Measurements from ENCODE around the gene IRGQ.
A peak's percentile ranks its signal among the peaks of the same experiment; 100 is the strongest.

The IRGQ gene, protein sequence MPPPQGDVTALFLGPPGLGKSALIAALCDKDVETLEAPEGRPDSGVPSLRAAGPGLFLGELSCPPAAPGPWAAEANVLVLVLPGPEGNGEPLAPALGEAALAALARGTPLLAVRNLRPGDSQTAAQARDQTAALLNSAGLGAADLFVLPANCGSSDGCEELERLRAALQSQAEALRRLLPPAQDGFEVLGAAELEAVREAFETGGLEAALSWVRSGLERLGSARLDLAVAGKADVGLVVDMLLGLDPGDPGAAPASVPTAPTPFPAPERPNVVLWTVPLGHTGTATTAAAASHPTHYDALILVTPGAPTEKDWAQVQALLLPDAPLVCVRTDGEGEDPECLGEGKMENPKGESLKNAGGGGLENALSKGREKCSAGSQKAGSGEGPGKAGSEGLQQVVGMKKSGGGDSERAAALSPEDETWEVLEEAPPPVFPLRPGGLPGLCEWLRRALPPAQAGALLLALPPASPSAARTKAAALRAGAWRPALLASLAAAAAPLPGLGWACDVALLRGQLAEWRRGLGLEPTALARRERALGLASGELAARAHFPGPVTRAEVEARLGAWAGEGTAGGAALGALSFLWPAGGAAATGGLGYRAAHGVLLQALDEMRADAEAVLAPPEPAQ

GRCh38 chr19:43595999-43596841 lies at the start of gene IRGQ, which contains the start of gene ZNF576:
TSS of gene IRGQ (minus strand) at chr19:43596134. CDS start at chr19:43595338, 796 bp downstream.
TSS of gene ZNF576 (plus strand) at chr19:43596595. CDS start at chr19:43597109, 514 bp downstream.
- H3K9ac ChIP-seq (ENCODE audit: low read depth in 1 of 2, low read length in 2 of 2) = peak within 1 kb of the TSS; percentile 93 to 95
- H3K27ac ChIP-seq (ENCODE audit: low read depth, low read length) = peak within 1 kb of the TSS; percentile 91
- no peaks in the 10 kb centered on the region for H3K9me3 ChIP-seq (ENCODE audit: control insufficient read depth in 1 of 2, low read length in 2 of 2)
- peak within 1 kb of the TSS; percentile 81 to 99 for H3K4me3 ChIP-seq (ENCODE audit: low read depth in 1 of 2, low read length in 2 of 2)
- H3K27me3 ChIP-seq (ENCODE audit: control insufficient read depth in 1 of 2, insufficient read depth in 2 of 2, low read length in 2 of 2) = no peaks in the 10 kb centered on the region
- peaks cover 12 to 40% of the 10 kb centered on the region in 2 donors for H3K36me3 ChIP-seq (ENCODE audit: control insufficient read depth in 1 of 2, insufficient read depth in 2 of 2, low read length in 2 of 2)
- H3K4me1 ChIP-seq (ENCODE audit: control insufficient read depth in 1 of 2, insufficient read depth in 2 of 2, low read length in 2 of 2) = peaks cover 28 to 32% of the 10 kb centered on the region in 2 donors

DNA sequence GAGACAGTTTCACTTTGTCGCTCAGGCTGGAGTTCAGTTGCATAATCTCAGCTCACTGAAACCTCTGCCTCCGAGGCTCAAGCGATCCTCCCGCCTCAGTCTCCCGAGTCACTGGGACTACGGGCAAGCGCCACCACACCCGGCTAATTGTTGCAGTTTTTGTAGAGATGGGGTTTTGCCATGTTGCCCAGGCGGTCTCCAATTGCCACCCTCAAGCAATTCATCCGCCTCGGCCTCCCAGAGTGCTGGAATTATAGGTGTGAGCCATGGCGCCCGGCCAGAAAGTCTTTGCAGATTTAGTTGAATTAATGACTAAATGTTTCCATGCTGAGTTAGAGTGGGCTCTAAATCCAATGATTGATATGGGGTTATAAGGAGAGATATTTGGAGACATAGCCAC lies 48.2 kb upstream of the IRGQ start:
- Histone ChIP-seq H3K9me3 (ENCODE audit: control insufficient read depth in 1 of 2, low read length in 2 of 2) (no peaks in the 10 kb centered on the region), H3K4me3 (ENCODE audit: low read depth in 1 of 2, low read length in 2 of 2) (no peak overlapping the region), H3K36me3 (ENCODE audit: control insufficient read depth in 1 of 2, insufficient read depth in 2 of 2, low read length in 2 of 2) (peaks cover 7 to 8% of the 10 kb centered on the region in 2 donors), H3K4me1 (ENCODE audit: control insufficient read depth in 1 of 2, insufficient read depth in 2 of 2, low read length in 2 of 2) (peaks cover 0 to 8% of the 10 kb centered on the region in 2 donors), H3K27me3 (ENCODE audit: control insufficient read depth in 1 of 2, insufficient read depth in 2 of 2, low read length in 2 of 2) (peaks cover 5% of the 10 kb centered on the region in 2 donors), H3K9ac (ENCODE audit: low read depth in 1 of 2, low read length in 2 of 2) (no peak overlapping the region), H3K27ac (ENCODE audit: low read depth, low read length) (no peak overlapping the region)

DNA sequence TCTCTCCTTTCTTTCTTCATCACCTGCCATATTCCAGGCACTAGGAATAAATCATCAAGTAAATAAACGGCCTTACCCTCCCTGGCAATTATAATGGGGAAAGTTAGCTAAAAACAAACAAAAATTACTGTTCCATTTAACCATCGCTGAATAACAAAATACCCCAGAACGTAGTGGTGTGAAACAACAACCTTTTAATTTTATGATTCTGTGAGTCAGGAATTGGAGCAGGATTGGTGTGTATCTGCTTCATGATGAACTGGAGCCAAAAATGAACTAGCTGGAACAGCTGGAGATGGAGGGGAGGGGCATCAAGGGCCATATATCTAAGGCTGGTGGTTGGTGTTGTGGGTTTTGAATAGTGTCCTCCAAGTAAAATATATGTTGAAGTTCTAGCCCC lies 47.4 kb upstream of the IRGQ start:
- H3K27ac ChIP-seq (ENCODE audit: low read depth, low read length) = no peak overlapping the region
- H3K4me3 ChIP-seq (ENCODE audit: low read depth in 1 of 2, low read length in 2 of 2) = no peak overlapping the region
- H3K9ac ChIP-seq (ENCODE audit: low read depth in 1 of 2, low read length in 2 of 2) = no peak overlapping the region
- peaks cover 2 to 4% of the 10 kb centered on the region in 2 donors for H3K36me3 ChIP-seq (ENCODE audit: control insufficient read depth in 1 of 2, insufficient read depth in 2 of 2, low read length in 2 of 2)
- H3K27me3 ChIP-seq (ENCODE audit: control insufficient read depth in 1 of 2, insufficient read depth in 2 of 2, low read length in 2 of 2) = peaks cover 13 to 14% of the 10 kb centered on the region in 2 donors
- H3K9me3 ChIP-seq (ENCODE audit: control insufficient read depth in 1 of 2, low read length in 2 of 2) = no peaks in the 10 kb centered on the region
- H3K4me1 ChIP-seq (ENCODE audit: control insufficient read depth in 1 of 2, insufficient read depth in 2 of 2, low read length in 2 of 2) = peaks cover 0 to 11% of the 10 kb centered on the region in 2 donors

GRCh38 chr19:43642531-43642930 lies 46.6 kb upstream of the IRGQ start:
- Histone ChIP-seq H3K4me1 (ENCODE audit: control insufficient read depth in 1 of 2, insufficient read depth in 2 of 2, low read length in 2 of 2) (peaks cover 0 to 11% of the 10 kb centered on the region in 2 donors), H3K27me3 (ENCODE audit: control insufficient read depth in 1 of 2, insufficient read depth in 2 of 2, low read length in 2 of 2) (peaks cover 17 to 18% of the 10 kb centered on the region in 2 donors), H3K27ac (ENCODE audit: low read depth, low read length) (no peak overlapping the region), H3K36me3 (ENCODE audit: control insufficient read depth in 1 of 2, insufficient read depth in 2 of 2, low read length in 2 of 2) (no peaks in the 10 kb centered on the region), H3K9me3 (ENCODE audit: control insufficient read depth in 1 of 2, low read length in 2 of 2) (no peaks in the 10 kb centered on the region), H3K4me3 (ENCODE audit: low read depth in 1 of 2, low read length in 2 of 2) (no peak overlapping the region), H3K9ac (ENCODE audit: low read depth in 1 of 2, low read length in 2 of 2) (no peak overlapping the region)

DNA sequence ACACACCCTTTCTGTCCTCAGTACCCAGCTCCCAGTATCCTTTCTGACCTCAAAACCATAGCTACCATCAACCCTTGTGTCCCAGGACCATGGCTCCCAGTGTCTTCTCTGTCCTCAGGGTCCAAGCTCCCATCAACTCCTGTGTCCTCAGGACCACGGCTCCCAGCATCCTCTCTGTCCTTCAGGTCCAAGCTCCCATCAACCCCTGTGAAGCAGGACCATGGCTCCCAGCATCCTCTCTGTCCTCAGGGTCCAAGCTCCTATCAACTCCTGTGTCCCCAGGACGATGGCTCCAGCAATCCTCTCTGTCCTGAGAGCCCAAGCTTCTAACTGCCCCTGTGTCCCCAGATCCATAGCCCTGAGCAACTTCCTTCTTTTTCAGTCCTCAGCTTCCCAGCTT lies 45.4 kb upstream of the IRGQ start:
- Histone ChIP-seq H3K4me3 (ENCODE audit: low read depth in 1 of 2, low read length in 2 of 2) (no peak overlapping the region), H3K4me1 (ENCODE audit: control insufficient read depth in 1 of 2, insufficient read depth in 2 of 2, low read length in 2 of 2) (peaks cover 0 to 11% of the 10 kb centered on the region in 2 donors), H3K9me3 (ENCODE audit: control insufficient read depth in 1 of 2, low read length in 2 of 2) (no peaks in the 10 kb centered on the region), H3K27me3 (ENCODE audit: control insufficient read depth in 1 of 2, insufficient read depth in 2 of 2, low read length in 2 of 2) (peaks cover 17 to 18% of the 10 kb centered on the region in 2 donors), H3K9ac (ENCODE audit: low read depth in 1 of 2, low read length in 2 of 2) (no peak overlapping the region), H3K27ac (ENCODE audit: low read depth, low read length) (no peak overlapping the region), H3K36me3 (ENCODE audit: control insufficient read depth in 1 of 2, insufficient read depth in 2 of 2, low read length in 2 of 2) (no peaks in the 10 kb centered on the region)

GRCh38 chr19:43640424-43640757 lies 44.5 kb upstream of the IRGQ start:
- H3K9me3 ChIP-seq (ENCODE audit: control insufficient read depth in 1 of 2, low read length in 2 of 2) = no peaks in the 10 kb centered on the region
- no peak overlapping the region for H3K27ac ChIP-seq (ENCODE audit: low read depth, low read length)
- peaks cover 0 to 11% of the 10 kb centered on the region in 2 donors for H3K4me1 ChIP-seq (ENCODE audit: control insufficient read depth in 1 of 2, insufficient read depth in 2 of 2, low read length in 2 of 2)
- H3K4me3 ChIP-seq (ENCODE audit: low read depth in 1 of 2, low read length in 2 of 2) = peak overlapping the region; percentile 75 to 78
- H3K9ac ChIP-seq (ENCODE audit: low read depth in 1 of 2, low read length in 2 of 2) = peak overlapping the region in 1 of 2 donors; percentile 63
- H3K27me3 ChIP-seq (ENCODE audit: control insufficient read depth in 1 of 2, insufficient read depth in 2 of 2, low read length in 2 of 2) = peaks cover 17 to 18% of the 10 kb centered on the region in 2 donors
- no peaks in the 10 kb centered on the region for H3K36me3 ChIP-seq (ENCODE audit: control insufficient read depth in 1 of 2, insufficient read depth in 2 of 2, low read length in 2 of 2)

GRCh38 chr19:43639519-43640423 lies 43.8 kb upstream of the IRGQ start, which contains the start of gene CADM4:
TSS of gene CADM4 (minus strand) at chr19:43639850. CDS start at chr19:43639790, 60 bp downstream.
- Histone ChIP-seq H3K9me3 (ENCODE audit: control insufficient read depth in 1 of 2, low read length in 2 of 2) (no peaks in the 10 kb centered on the region), H3K9ac (ENCODE audit: low read depth in 1 of 2, low read length in 2 of 2) (peak within 1 kb of the TSS in 1 of 2 donors; percentile 63), H3K27me3 (ENCODE audit: control insufficient read depth in 1 of 2, insufficient read depth in 2 of 2, low read length in 2 of 2) (peaks cover 17 to 18% of the 10 kb centered on the region in 2 donors), H3K4me3 (ENCODE audit: low read depth in 1 of 2, low read length in 2 of 2) (peak within 1 kb of the TSS; percentile 75 to 78), H3K36me3 (ENCODE audit: control insufficient read depth in 1 of 2, insufficient read depth in 2 of 2, low read length in 2 of 2) (no peaks in the 10 kb centered on the region), H3K4me1 (ENCODE audit: control insufficient read depth in 1 of 2, insufficient read depth in 2 of 2, low read length in 2 of 2) (peaks cover 0 to 11% of the 10 kb centered on the region in 2 donors), H3K27ac (ENCODE audit: low read depth, low read length) (no peak within 1 kb of the TSS)

- Histone ChIP-seq H3K9me3 (ENCODE audit: control insufficient read depth in 1 of 2, low read length in 2 of 2) (no peaks in the 10 kb centered on the region), H3K9ac (ENCODE audit: low read depth in 1 of 2, low read length in 2 of 2) (peak overlapping the region in 1 of 2 donors; percentile 32), H3K27me3 (ENCODE audit: control insufficient read depth in 1 of 2, insufficient read depth in 2 of 2, low read length in 2 of 2) (peaks cover 17 to 18% of the 10 kb centered on the region in 2 donors), H3K36me3 (ENCODE audit: control insufficient read depth in 1 of 2, insufficient read depth in 2 of 2, low read length in 2 of 2) (no peaks in the 10 kb centered on the region), H3K4me3 (ENCODE audit: low read depth in 1 of 2, low read length in 2 of 2) (peak overlapping the region; percentile 40 to 51), H3K27ac (ENCODE audit: low read depth, low read length) (no peak overlapping the region), H3K4me1 (ENCODE audit: control insufficient read depth in 1 of 2, insufficient read depth in 2 of 2, low read length in 2 of 2) (peaks cover 0 to 11% of the 10 kb centered on the region in 2 donors)
Observed at GRCh38 chr19:43638995-43639518, 43.1 kb upstream of the IRGQ start.

Measured in duodenal mucosa (tissue), 2 donors.